ENCODE data around the gene TCF12.
"Not testable (repeated sequence)": the region's sequence is repeated elsewhere in the genome, so short reads cannot be mapped to it uniquely, and the experiment has no call there.

Gene TCF12

GRCh38 chr15:56910801-56911200 is 7.6 kb upstream of the TCF12 start:
- in situ Hi-C loops (cut with MboI; ENCODE audit: low pct_unique_long_range_greater_than_20kb, low sequenced_read_pairs) = loop anchor here (25.0 kb wide), 1 partner anchor 402 kb away; no protein-coding TSS in a partner anchor

GRCh38 chr15:56913241-56913640 is 5.2 kb upstream of the TCF12 start:
- in situ Hi-C loops (cut with MboI; ENCODE audit: low pct_unique_long_range_greater_than_20kb, low sequenced_read_pairs) = loop anchor here (25.0 kb wide), 1 partner anchor 399 kb away; no protein-coding TSS in a partner anchor

More at GRCh38 chr15:56910801-56911200, 7.6 kb upstream of the TCF12 start:
- DNase-seq = no peak

GRCh38 chr15:56913670-56914069 is 4.8 kb upstream of the TCF12 start:
- DNase-seq = peak; percentile 40
- in situ Hi-C loops (cut with MboI; ENCODE audit: low pct_unique_long_range_greater_than_20kb, low sequenced_read_pairs) = loop anchor here (25.0 kb wide), 1 partner anchor 399 kb away; no protein-coding TSS in a partner anchor

More at GRCh38 chr15:56913241-56913640, 5.2 kb upstream of the TCF12 start:
- peak; percentile 39 for DNase-seq

GRCh38 chr15:56915888-56916287 is 2.6 kb upstream of the TCF12 start:
- in situ Hi-C loops (cut with MboI; ENCODE audit: low pct_unique_long_range_greater_than_20kb, low sequenced_read_pairs) = loop anchor here (25.0 kb wide), 1 partner anchor 396 kb away; no protein-coding TSS in a partner anchor

GRCh38 chr15:56916825-56917477 is 1.5 kb upstream of the TCF12 start:
- in situ Hi-C loops (cut with MboI; ENCODE audit: low pct_unique_long_range_greater_than_20kb, low sequenced_read_pairs) = loop anchor here (25.0 kb wide), 1 partner anchor 395 kb away; no protein-coding TSS in a partner anchor

More at GRCh38 chr15:56915888-56916287, 2.6 kb upstream of the TCF12 start:
- no peak for DNase-seq

GRCh38 chr15:56917652-56918045 is 795 bp upstream of the TCF12 start:
- in situ Hi-C loops (cut with MboI; ENCODE audit: low pct_unique_long_range_greater_than_20kb, low sequenced_read_pairs) = loop anchor here (25.0 kb wide), 1 partner anchor 395 kb away; no protein-coding TSS in a partner anchor
- DNase-seq = no peak

More at GRCh38 chr15:56916825-56917477, 1.5 kb upstream of the TCF12 start:
- DNase-seq = no peak

- in situ Hi-C loops (cut with MboI; ENCODE audit: low pct_unique_long_range_greater_than_20kb, low sequenced_read_pairs) = loop anchor here (25.0 kb wide), 1 partner anchor 393 kb away; no protein-coding TSS in a partner anchor
- no peak for DNase-seq
Observed at GRCh38 chr15:56919031-56919608, 676 bp downstream of the TCF12 start.

- in situ Hi-C loops (cut with MboI; ENCODE audit: low pct_unique_long_range_greater_than_20kb, low sequenced_read_pairs) = loop anchor here (25.0 kb wide), 1 partner anchor 393 kb away; no protein-coding TSS in a partner anchor
- peak; percentile 64 for DNase-seq
Observed at GRCh38 chr15:56919609-56920366, 1.3 kb downstream of the TCF12 start.

GRCh38 chr15:56920367-56920627 is 1.9 kb downstream of the TCF12 start:
- in situ Hi-C loops (cut with MboI; ENCODE audit: low pct_unique_long_range_greater_than_20kb, low sequenced_read_pairs) = loop anchor here (25.0 kb wide), 1 partner anchor 392 kb away; no protein-coding TSS in a partner anchor
- DNase-seq = no peak

- in situ Hi-C loops (cut with MboI; ENCODE audit: low pct_unique_long_range_greater_than_20kb, low sequenced_read_pairs) = loop anchor here (25.0 kb wide), 1 partner anchor 389 kb away; no protein-coding TSS in a partner anchor
- DNase-seq = no peak
Observed at GRCh38 chr15:56923174-56923591, 4.7 kb downstream of the TCF12 start.

GRCh38 chr15:56927816-56928215 is 9.4 kb downstream of the TCF12 start:
- no peak for DNase-seq

GRCh38 chr15:56929399-56929798 is 11.0 kb downstream of the TCF12 start:
- DNase-seq = no peak
- in situ Hi-C loops (cut with MboI; ENCODE audit: low pct_unique_long_range_greater_than_20kb, low sequenced_read_pairs) = no loop called here

More at GRCh38 chr15:56927816-56928215, 9.4 kb downstream of the TCF12 start:
- in situ Hi-C loops (cut with MboI; ENCODE audit: low pct_unique_long_range_greater_than_20kb, low sequenced_read_pairs) = no loop called here

- DNase-seq = no peak
- in situ Hi-C loops (cut with MboI; ENCODE audit: low pct_unique_long_range_greater_than_20kb, low sequenced_read_pairs) = no loop called here
Observed at GRCh38 chr15:56929933-56930332, 11.5 kb downstream of the TCF12 start.

GRCh38 chr15:56930669-56931313 is 12.3 kb downstream of the TCF12 start:
- no peak for DNase-seq
- in situ Hi-C loops (cut with MboI; ENCODE audit: low pct_unique_long_range_greater_than_20kb, low sequenced_read_pairs) = no loop called here

- in situ Hi-C loops (cut with MboI; ENCODE audit: low pct_unique_long_range_greater_than_20kb, low sequenced_read_pairs) = no loop called here
- DNase-seq = peak; percentile 17
Observed at GRCh38 chr15:56931639-56932508, 13.4 kb downstream of the TCF12 start.

- DNase-seq; in situ Hi-C loops (cut with MboI; ENCODE audit: low pct_unique_long_range_greater_than_20kb, low sequenced_read_pairs): not testable (repeated sequence)
Observed at GRCh38 chr15:56932509-56932868, 14.0 kb downstream of the TCF12 start.

GRCh38 chr15:56933410-56933809 is 15.0 kb downstream of the TCF12 start:
- no peak for DNase-seq
- in situ Hi-C loops (cut with MboI; ENCODE audit: low pct_unique_long_range_greater_than_20kb, low sequenced_read_pairs) = no loop called here

GRCh38 chr15:56933811-56934210 is 15.4 kb downstream of the TCF12 start:
- in situ Hi-C loops (cut with MboI; ENCODE audit: low pct_unique_long_range_greater_than_20kb, low sequenced_read_pairs) = no loop called here
- DNase-seq = no peak
